ENCODE data around the gene POU6F2. TPM values are rescaled to one million over a fixed set of nuclear protein-coding genes. Genes with fewer than 3 reads are reported as not detected.

Gene POU6F2
- total RNA-seq, 4 donors from 2014 or later, result not detected

DNA sequence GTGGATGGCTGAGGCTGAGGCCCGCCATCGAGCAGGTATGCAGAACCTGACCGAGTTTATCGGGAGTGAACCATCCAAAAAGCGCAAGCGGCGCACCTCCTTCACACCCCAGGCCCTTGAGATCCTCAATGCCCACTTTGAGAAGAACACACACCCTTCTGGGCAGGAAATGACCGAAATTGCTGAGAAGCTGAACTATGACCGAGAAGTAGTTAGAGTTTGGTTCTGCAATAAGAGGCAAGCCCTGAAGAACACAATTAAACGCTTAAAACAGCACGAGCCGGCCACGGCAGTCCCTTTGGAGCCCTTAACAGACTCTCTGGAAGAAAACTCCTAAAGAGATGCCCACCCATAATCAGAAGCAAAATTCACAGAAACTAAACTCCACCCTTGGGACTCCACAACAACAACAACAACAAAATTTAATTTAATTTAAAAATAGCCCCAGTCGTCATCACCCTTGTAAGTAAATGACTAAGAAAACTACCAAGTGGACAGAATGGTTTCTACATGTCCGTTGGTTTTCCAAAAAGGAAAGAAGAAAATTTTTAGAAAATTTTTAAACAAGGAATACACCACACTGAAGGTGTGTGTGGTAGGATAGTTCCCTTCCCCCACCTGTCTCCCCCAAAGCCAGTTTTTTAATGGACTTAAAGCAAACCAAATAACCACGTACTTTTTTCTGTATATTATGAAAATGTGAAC is 486.8 kb downstream of the POU6F2 start:
- Histone ChIP-seq H3K9me3 (no peaks in the 10 kb centered on the region), H3K27me3 (no peaks in the 10 kb centered on the region), H3K36me3 (no peaks in the 10 kb centered on the region), H3K4me3 (peak overlapping the region in 1 of 4 donors; percentile 1), H3K4me1 (peaks cover 0 to 8% (median 3%) of the 10 kb centered on the region in 4 donors), H3K27ac (replicated peaks in 1 of 4) (no peak overlapping the region)
- intact Hi-C loops (cut with DNase I), result loop anchor here (2.0 kb wide), 2 partner anchors 532 to 670 kb away; no protein-coding TSS in a partner anchor
- WGBS, result 83% methylated on average over 16 of the region's 16 CpGs
- TF ChIP-seq, protein P1, sequence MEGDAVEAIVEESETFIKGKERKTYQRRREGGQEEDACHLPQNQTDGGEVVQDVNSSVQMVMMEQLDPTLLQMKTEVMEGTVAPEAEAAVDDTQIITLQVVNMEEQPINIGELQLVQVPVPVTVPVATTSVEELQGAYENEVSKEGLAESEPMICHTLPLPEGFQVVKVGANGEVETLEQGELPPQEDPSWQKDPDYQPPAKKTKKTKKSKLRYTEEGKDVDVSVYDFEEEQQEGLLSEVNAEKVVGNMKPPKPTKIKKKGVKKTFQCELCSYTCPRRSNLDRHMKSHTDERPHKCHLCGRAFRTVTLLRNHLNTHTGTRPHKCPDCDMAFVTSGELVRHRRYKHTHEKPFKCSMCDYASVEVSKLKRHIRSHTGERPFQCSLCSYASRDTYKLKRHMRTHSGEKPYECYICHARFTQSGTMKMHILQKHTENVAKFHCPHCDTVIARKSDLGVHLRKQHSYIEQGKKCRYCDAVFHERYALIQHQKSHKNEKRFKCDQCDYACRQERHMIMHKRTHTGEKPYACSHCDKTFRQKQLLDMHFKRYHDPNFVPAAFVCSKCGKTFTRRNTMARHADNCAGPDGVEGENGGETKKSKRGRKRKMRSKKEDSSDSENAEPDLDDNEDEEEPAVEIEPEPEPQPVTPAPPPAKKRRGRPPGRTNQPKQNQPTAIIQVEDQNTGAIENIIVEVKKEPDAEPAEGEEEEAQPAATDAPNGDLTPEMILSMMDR (IDR thresholded peaks at IDR 0.05), result no peak
- TF ChIP-seq POLR2A (IDR thresholded peaks at IDR 0.05; ENCODE audit: low read depth), result no peak
- no peak for TF ChIP-seq POLR2AphosphoS5 (IDR thresholded peaks at IDR 0.05)
- no peak for TF ChIP-seq EP300 (IDR thresholded peaks at IDR 0.05)
- peak; percentile 72 for DNase-seq (ENCODE audit: extremely low spot score)

DNA sequence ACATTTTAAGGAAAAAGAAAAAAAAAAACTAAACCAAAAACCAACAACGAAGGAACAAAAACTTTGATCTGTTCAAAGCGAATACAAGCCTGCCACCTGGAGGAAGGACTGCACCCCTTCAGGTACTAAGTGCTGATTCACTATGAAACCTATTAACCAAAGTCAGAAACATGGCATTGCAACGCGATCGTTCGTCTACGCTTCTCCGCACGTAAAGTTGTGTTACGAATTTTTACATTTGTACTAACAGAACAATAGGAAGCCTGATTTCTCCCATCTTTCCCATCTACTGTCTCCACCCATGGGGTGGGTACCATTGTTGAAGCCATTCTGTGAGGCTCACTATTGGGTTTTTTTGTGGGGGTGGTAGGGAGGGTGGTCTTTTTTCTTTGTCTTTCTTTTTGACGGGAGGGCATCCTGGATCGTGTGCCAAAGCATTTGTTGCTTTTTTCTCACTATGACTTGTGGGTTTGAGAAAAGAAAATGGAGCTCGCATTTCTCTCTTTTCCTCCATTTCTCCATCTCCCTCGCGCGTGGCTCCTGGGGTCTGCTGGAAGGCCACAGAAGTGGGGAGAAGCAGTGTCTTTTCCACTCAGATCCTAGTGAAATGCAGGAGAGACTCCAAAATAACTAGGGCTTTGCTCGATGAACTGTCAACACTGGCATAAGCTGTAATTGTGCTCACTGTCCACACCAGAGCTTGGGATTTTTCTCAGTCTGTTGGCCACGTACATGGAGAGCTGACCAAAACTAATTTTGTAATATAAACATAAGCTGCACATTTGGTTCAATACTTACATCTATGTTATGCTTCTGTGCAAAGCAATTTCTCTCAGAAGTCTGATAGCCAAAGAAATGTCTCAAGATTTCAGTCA is 487.6 kb downstream of the POU6F2 start:
- intact Hi-C loops (cut with DNase I), result loop anchor here (2.0 kb wide), 2 partner anchors 532 to 670 kb away; no protein-coding TSS in a partner anchor
- DNase-seq (ENCODE audit: extremely low spot score), result peak; percentile 47
- H3K27ac ChIP-seq (replicated peaks in 1 of 4), result no peak overlapping the region
- peak overlapping the region in 1 of 4 donors; percentile 1 for H3K4me3 ChIP-seq
- H3K36me3 ChIP-seq, result no peaks in the 10 kb centered on the region
- no peak for TF ChIP-seq POLR2A (IDR thresholded peaks at IDR 0.05; ENCODE audit: low read depth)
- no peak for TF ChIP-seq EP300 (IDR thresholded peaks at IDR 0.05)
- TF ChIP-seq POLR2AphosphoS5 (IDR thresholded peaks at IDR 0.05), result no peak
- TF ChIP-seq, protein P1 (IDR thresholded peaks at IDR 0.05), result peak; percentile 58 to 80 (median 70)
- H3K27me3 ChIP-seq, result no peaks in the 10 kb centered on the region
- WGBS, result 37% methylated on average over 18 of the region's 18 CpGs
- peaks cover 0 to 8% (median 3%) of the 10 kb centered on the region in 4 donors for H3K4me1 ChIP-seq
- no peaks in the 10 kb centered on the region for H3K9me3 ChIP-seq

DNA sequence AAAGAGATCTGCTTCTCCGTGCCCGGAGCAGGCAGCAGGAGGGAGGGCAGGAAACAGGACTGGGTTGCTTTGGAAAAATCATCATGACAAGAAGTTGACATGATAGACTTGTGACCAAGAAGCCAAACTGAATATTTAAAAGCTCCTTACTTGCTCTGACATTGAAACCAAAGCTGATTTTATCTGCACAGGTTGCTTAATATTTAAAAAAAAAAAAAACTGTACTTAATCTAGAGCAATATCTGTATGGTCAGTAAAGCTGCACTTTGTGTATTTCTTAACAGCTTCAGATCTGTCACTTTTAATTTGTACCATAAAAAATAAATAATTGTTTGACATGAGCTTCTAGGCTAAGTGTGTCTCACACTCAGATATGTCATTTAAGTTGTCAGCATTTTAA is 490.6 kb downstream of the POU6F2 start:
- H3K4me1 ChIP-seq, result peaks cover 0 to 8% (median 3%) of the 10 kb centered on the region in 4 donors
- TF ChIP-seq EP300 (IDR thresholded peaks at IDR 0.05), result no peak
- no peak for TF ChIP-seq POLR2A (IDR thresholded peaks at IDR 0.05; ENCODE audit: low read depth)
- TF ChIP-seq, protein P1 (IDR thresholded peaks at IDR 0.05), result no peak
- no peak for TF ChIP-seq POLR2AphosphoS5 (IDR thresholded peaks at IDR 0.05)
- H3K27ac ChIP-seq (replicated peaks in 1 of 4), result no peak overlapping the region
- H3K9me3 ChIP-seq, result no peaks in the 10 kb centered on the region
- no peaks in the 10 kb centered on the region for H3K36me3 ChIP-seq
- no peak overlapping the region for H3K4me3 ChIP-seq
- intact Hi-C loops (cut with DNase I), result no loop called here
- WGBS, result 50% methylated on average over 2 of the region's 2 CpGs
- no peaks in the 10 kb centered on the region for H3K27me3 ChIP-seq
- DNase-seq (ENCODE audit: extremely low spot score), result peak; percentile 53

DNA sequence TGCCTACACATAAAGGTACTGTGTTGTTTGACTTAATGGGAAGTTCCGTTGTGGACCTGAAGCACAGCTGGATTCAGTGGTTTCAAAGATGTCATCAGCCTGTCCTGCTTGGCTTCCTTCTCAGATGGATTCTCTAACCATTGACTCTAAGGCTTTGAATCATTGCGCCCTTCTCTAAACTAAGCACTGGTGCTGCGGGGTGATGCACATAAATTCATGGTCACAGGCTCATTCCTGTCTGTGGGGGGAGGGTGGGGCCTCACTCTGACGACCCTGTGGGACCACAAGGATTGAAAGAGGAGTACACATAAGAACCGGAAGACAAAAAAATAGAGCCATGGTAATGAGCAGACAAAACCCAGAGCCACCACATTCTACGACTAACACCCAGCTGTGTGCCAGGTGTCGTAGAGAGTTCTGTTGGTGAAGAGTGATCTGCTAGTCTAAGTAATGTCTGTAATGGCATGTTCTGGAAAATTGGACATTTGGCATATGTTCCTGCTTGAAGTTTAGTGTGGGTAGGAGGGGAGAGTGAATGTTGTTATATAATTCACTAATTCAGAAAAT is 491.2 kb downstream of the POU6F2 start:
- TF ChIP-seq POLR2A (IDR thresholded peaks at IDR 0.05; ENCODE audit: low read depth) (no peak), POLR2AphosphoS5 (IDR thresholded peaks at IDR 0.05) (no peak), EP300 (IDR thresholded peaks at IDR 0.05) (no peak)
- TF ChIP-seq, protein P1 (IDR thresholded peaks at IDR 0.05), result no peak
- Histone ChIP-seq H3K27ac (replicated peaks in 1 of 4) (no peak overlapping the region), H3K4me1 (peaks cover 0 to 8% (median 3%) of the 10 kb centered on the region in 4 donors), H3K36me3 (no peaks in the 10 kb centered on the region), H3K27me3 (no peaks in the 10 kb centered on the region), H3K9me3 (no peaks in the 10 kb centered on the region), H3K4me3 (no peak overlapping the region)
- intact Hi-C loops (cut with DNase I), result no loop called here
- WGBS, result 58% methylated on average over 7 of the region's 7 CpGs
- DNase-seq (ENCODE audit: extremely low spot score), result peak; percentile 64
